HG02610 (cell line): ENCODE results near the gene OR52K2.
"Not testable (repeated sequence)": the region's sequence is repeated elsewhere in the genome, so short reads cannot be mapped to it uniquely, and the experiment has no call there.

Experiments
- ATAC-seq: cut with Tn5 transposase; IDR thresholded peaks from one replicate; pipeline ENCODE4 v1.9.1; 2021; ENCODE audit warnings: mild to moderate bottlenecking, moderate library complexity; ENCODE audit not compliant: unreplicated experiment

The OR52K2 gene

GRCh38 chr11:4480577-4481239 is 31.6 kb downstream of the OR52K2 start:
- ATAC-seq = no peak

GRCh38 chr11:4481240-4481582 is 32.1 kb downstream of the OR52K2 start:
- ATAC-seq = no peak

GRCh38 chr11:4482445-4482844 is 33.4 kb downstream of the OR52K2 start, which contains the start of gene OR52K1:
TSS of gene OR52K1 (plus strand) at chr11:4482646. CDS start at chr11:4488901, 6,255 bp downstream.
- ATAC-seq = no peak

GRCh38 chr11:4484310-4484709 is 35.2 kb downstream of the OR52K2 start:
- ATAC-seq = no peak

- not testable (repeated sequence) for ATAC-seq
Measured at GRCh38 chr11:4491405-4491804, 42.3 kb downstream of the OR52K2 start.

- ATAC-seq = no peak
Measured at GRCh38 chr11:4491878-4492606, 42.9 kb downstream of the OR52K2 start.

- no peak for ATAC-seq
Measured at GRCh38 chr11:4493480-4493818, 44.4 kb downstream of the OR52K2 start.

GRCh38 chr11:4495487-4495886 is 46.4 kb downstream of the OR52K2 start:
- no peak for ATAC-seq

- no peak for ATAC-seq
Measured at GRCh38 chr11:4495986-4496385, 46.9 kb downstream of the OR52K2 start.

GRCh38 chr11:4496557-4497248 is 47.6 kb downstream of the OR52K2 start:
- no peak for ATAC-seq
